HG03439 (cell line): ENCODE results near the gene ASIC4.

ENCODE experiments used
- ATAC-seq: cut with Tn5 transposase; IDR thresholded peaks from one replicate; pipeline ENCODE4 v1.9.1; 2021; ENCODE audit warnings: mild to moderate bottlenecking, moderate library complexity; ENCODE audit not compliant: unreplicated experiment

ASIC4 gene

GRCh38 chr2:219497495-219498279 is 16.6 kb upstream of the ASIC4 start:
- ATAC-seq = no peak

- ATAC-seq = peak; percentile 95
Measured at GRCh38 chr2:219498280-219499057, 15.8 kb upstream of the ASIC4 start, which contains the start of gene GMPPA. Gene GMPPA (plus strand): TSS chr2:219498891. CDS start chr2:219499976, 1,085 bp downstream.

- ATAC-seq = no peak
Measured at GRCh38 chr2:219499058-219499307, 15.3 kb upstream of the ASIC4 start.

GRCh38 chr2:219499555-219499954 is 14.7 kb upstream of the ASIC4 start:
- no peak for ATAC-seq

- no peak for ATAC-seq
Measured at GRCh38 chr2:219500135-219500534, 14.1 kb upstream of the ASIC4 start.

GRCh38 chr2:219501849-219502248 is 12.4 kb upstream of the ASIC4 start:
- no peak for ATAC-seq

- ATAC-seq = no peak
Measured at GRCh38 chr2:219502618-219503017, 11.7 kb upstream of the ASIC4 start.

GRCh38 chr2:219505585-219505984 is 8.7 kb upstream of the ASIC4 start:
- ATAC-seq = no peak

GRCh38 chr2:219506153-219506801 is 8.0 kb upstream of the ASIC4 start:
- no peak for ATAC-seq

GRCh38 chr2:219506802-219507526 is 7.3 kb upstream of the ASIC4 start:
- ATAC-seq = no peak

GRCh38 chr2:219507581-219508443 is 6.5 kb upstream of the ASIC4 start:
- no peak for ATAC-seq

GRCh38 chr2:219508444-219508734 is 5.9 kb upstream of the ASIC4 start:
- ATAC-seq = no peak

GRCh38 chr2:219508971-219509779 is 5.1 kb upstream of the ASIC4 start:
- ATAC-seq = peak; percentile 13

- peak; percentile 47 for ATAC-seq
Measured at GRCh38 chr2:219509780-219510511, 4.3 kb upstream of the ASIC4 start.

GRCh38 chr2:219510512-219511135 is 3.7 kb upstream of the ASIC4 start:
- ATAC-seq = no peak

- no peak for ATAC-seq
Measured at GRCh38 chr2:219511547-219512325, 2.5 kb upstream of the ASIC4 start.

- no peak for ATAC-seq
Measured at GRCh38 chr2:219512524-219513216, 1.6 kb upstream of the ASIC4 start.
